Measurements from ENCODE around the gene RAPGEF1.
"Not testable (repeated sequence)": the region's sequence is repeated elsewhere in the genome, so short reads cannot be mapped to it uniquely, and the experiment has no call there.

DNA sequence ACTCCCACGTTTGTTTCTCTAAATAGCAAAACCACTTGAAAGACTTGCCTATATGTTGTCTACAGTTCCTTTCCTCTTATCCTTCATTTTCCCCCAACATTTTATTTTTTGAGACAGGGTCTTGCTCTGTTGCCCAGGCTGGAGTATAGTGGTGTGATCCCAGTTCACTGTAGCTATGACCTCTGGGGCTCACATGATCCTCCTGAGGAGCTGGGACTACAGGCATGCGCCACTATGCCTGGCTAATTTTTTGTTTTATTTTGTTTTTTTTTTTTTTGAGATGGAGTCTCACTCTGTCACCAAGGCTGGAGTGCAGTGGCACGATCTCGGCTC is 77.6 kb downstream of the RAPGEF1 start:
- TF ChIP-seq POLR2A (IDR thresholded peaks at IDR 0.05), result not testable (repeated sequence)
- TF ChIP-seq, protein P1, sequence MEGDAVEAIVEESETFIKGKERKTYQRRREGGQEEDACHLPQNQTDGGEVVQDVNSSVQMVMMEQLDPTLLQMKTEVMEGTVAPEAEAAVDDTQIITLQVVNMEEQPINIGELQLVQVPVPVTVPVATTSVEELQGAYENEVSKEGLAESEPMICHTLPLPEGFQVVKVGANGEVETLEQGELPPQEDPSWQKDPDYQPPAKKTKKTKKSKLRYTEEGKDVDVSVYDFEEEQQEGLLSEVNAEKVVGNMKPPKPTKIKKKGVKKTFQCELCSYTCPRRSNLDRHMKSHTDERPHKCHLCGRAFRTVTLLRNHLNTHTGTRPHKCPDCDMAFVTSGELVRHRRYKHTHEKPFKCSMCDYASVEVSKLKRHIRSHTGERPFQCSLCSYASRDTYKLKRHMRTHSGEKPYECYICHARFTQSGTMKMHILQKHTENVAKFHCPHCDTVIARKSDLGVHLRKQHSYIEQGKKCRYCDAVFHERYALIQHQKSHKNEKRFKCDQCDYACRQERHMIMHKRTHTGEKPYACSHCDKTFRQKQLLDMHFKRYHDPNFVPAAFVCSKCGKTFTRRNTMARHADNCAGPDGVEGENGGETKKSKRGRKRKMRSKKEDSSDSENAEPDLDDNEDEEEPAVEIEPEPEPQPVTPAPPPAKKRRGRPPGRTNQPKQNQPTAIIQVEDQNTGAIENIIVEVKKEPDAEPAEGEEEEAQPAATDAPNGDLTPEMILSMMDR (IDR thresholded peaks at IDR 0.05), result not testable (repeated sequence)
